WTC11 (cell line): ENCODE data around the gene CTCF.

Source experiments
- AFF4 ChIP-seq: sonication (generic); formaldehyde crosslinking; IDR thresholded peaks from 2 replicates; pipeline ENCODE4 v1.8.1; 2023; ENCODE audit warnings: mild to moderate bottlenecking, missing genetic modification reagents, borderline replicate concordance
- CREB1 ChIP-seq: sonication (generic); formaldehyde crosslinking; IDR thresholded peaks from 2 replicates; pipeline ENCODE4 v1.8.0; 2023; ENCODE audit warnings: mild to moderate bottlenecking, missing genetic modification reagents
- CTCF ChIP-seq: fragments of 200-600 bp; IDR thresholded peaks from 2 replicates; pipeline ENCODE4 v1.8.0; 2022; ENCODE audit warnings: antibody characterized with exemption
- ETV6 ChIP-seq: sonication (generic); formaldehyde crosslinking; IDR thresholded peaks from 2 replicates; pipeline ENCODE4 v1.8.1; 2022; ENCODE audit warnings: mild to moderate bottlenecking, missing genetic modification reagents
- MAX ChIP-seq: sonication (generic); formaldehyde crosslinking; IDR thresholded peaks from 2 replicates; pipeline ENCODE4 v1.8.0; 2022; ENCODE audit warnings: mild to moderate bottlenecking, missing genetic modification reagents
- NFYB ChIP-seq: sonication (generic); formaldehyde crosslinking; conservative IDR thresholded peaks from 2 replicates; pipeline ENCODE4 v1.8.0; 2022; ENCODE audit warnings: low read depth, missing genetic modification reagents
- NR3C1 ChIP-seq: sonication (generic); formaldehyde crosslinking; conservative IDR thresholded peaks from 2 replicates; pipeline ENCODE4 v1.8.1; 2023; ENCODE audit warnings: low read depth, mild to moderate bottlenecking, missing genetic modification reagents
- PRRX2 ChIP-seq: fragments of 250-450 bp; sonication (Bioruptor Pico); IDR thresholded peaks from 2 replicates; pipeline ENCODE4 v1.8.0; 2021; ENCODE audit warnings: mild to moderate bottlenecking
- RELA ChIP-seq: sonication (generic); formaldehyde crosslinking; IDR thresholded peaks from 2 replicates; pipeline ENCODE4 v1.8.1; 2022; ENCODE audit warnings: missing genetic modification reagents, mild to moderate bottlenecking, borderline replicate concordance
- ZNF138 ChIP-seq: sonication (generic); formaldehyde crosslinking; conservative IDR thresholded peaks from 2 replicates; pipeline ENCODE4 v1.8.1; 2022; ENCODE audit warnings: mild to moderate bottlenecking, moderate library complexity, missing genetic modification reagents
- ZNF219 ChIP-seq: sonication (generic); formaldehyde crosslinking; IDR thresholded peaks from 2 replicates; pipeline ENCODE4 v1.8.0; 2023; ENCODE audit warnings: missing genetic modification reagents, mild to moderate bottlenecking, borderline replicate concordance
- ZNF232 ChIP-seq: sonication (generic); formaldehyde crosslinking; IDR thresholded peaks from 2 replicates; pipeline ENCODE4 v1.8.0; 2022; ENCODE audit warnings: mild to moderate bottlenecking, missing genetic modification reagents

- TF ChIP-seq CTCF (no peak), ETV6 (no peak), ZNF232 (CRISPR knock-in tag) (no peak), AFF4 (CRISPR knock-in tag) (no peak), PRRX2 (CRISPR knock-in tag) (no peak), CREB1 (CRISPR knock-in tag) (no peak), NR3C1 (CRISPR knock-in tag) (no peak), RELA (CRISPR knock-in tag) (no peak), ZNF219 (CRISPR knock-in tag) (no peak), MAX (CRISPR knock-in tag) (no peak), ZNF138 (CRISPR knock-in tag) (no peak), NFYB (CRISPR knock-in tag) (no peak)
Observed at GRCh38 chr16:67649494-67649931, 87.2 kb downstream of the CTCF start.
